ENCODE measurements around the gene FBXO2. TPM values are rescaled to one million over a fixed set of nuclear protein-coding genes. Genes with fewer than 3 reads are reported as not detected.

FBXO2 gene
- total RNA-seq, 1 donor from 2014 or later, result 1.4 TPM

- Mint-ChIP-seq H3K27ac (ENCODE audit: unreplicated experiment) (no peak overlapping the region), H3K4me1 (ENCODE audit: unreplicated experiment) (peaks cover 18% of the 10 kb centered on the region), H3K4me3 (ENCODE audit: unreplicated experiment) (no peak overlapping the region), H3K27me3 (ENCODE audit: unreplicated experiment) (peaks cover 6% of the 10 kb centered on the region), H3K36me3 (ENCODE audit: unreplicated experiment) (no peaks in the 10 kb centered on the region), H3K9me3 (ENCODE audit: unreplicated experiment) (no peaks in the 10 kb centered on the region)
- no peak for TF ChIP-seq CTCF (IDR thresholded peaks at IDR 0.05)
- no peak for DNase-seq (ENCODE audit: extremely low spot score, unreplicated experiment)
Observed at GRCh38 chr1:11652203-11652780, 1.9 kb downstream of the FBXO2 start.

GRCh38 chr1:11651017-11651416 is 3.2 kb downstream of the FBXO2 start:
- H3K4me1 Mint-ChIP-seq (ENCODE audit: unreplicated experiment), result peaks cover 18% of the 10 kb centered on the region
- TF ChIP-seq CTCF (IDR thresholded peaks at IDR 0.05), result no peak
- DNase-seq (ENCODE audit: extremely low spot score, unreplicated experiment), result no peak
- H3K36me3 Mint-ChIP-seq (ENCODE audit: unreplicated experiment), result no peaks in the 10 kb centered on the region
- peaks cover 6% of the 10 kb centered on the region for H3K27me3 Mint-ChIP-seq (ENCODE audit: unreplicated experiment)
- no peaks in the 10 kb centered on the region for H3K9me3 Mint-ChIP-seq (ENCODE audit: unreplicated experiment)
- peak overlapping the region; percentile 49 for H3K4me3 Mint-ChIP-seq (ENCODE audit: unreplicated experiment)
- no peak overlapping the region for H3K27ac Mint-ChIP-seq (ENCODE audit: unreplicated experiment)

- Mint-ChIP-seq H3K36me3 (ENCODE audit: unreplicated experiment) (no peaks in the 10 kb centered on the region), H3K27me3 (ENCODE audit: unreplicated experiment) (peaks cover 6% of the 10 kb centered on the region)
- peak; percentile 91 for DNase-seq (ENCODE audit: extremely low spot score, unreplicated experiment)
Observed at GRCh38 chr1:11650331-11650991, 3.8 kb downstream of the FBXO2 start.

GRCh38 chr1:11649624-11650330 is 4.5 kb downstream of the FBXO2 start:
- no peak overlapping the region for H3K4me3 Mint-ChIP-seq (ENCODE audit: unreplicated experiment)
- no peak for TF ChIP-seq CTCF (IDR thresholded peaks at IDR 0.05)
- no peak for DNase-seq (ENCODE audit: extremely low spot score, unreplicated experiment)
- H3K36me3 Mint-ChIP-seq (ENCODE audit: unreplicated experiment), result no peaks in the 10 kb centered on the region
- no peaks in the 10 kb centered on the region for H3K9me3 Mint-ChIP-seq (ENCODE audit: unreplicated experiment)
- H3K4me1 Mint-ChIP-seq (ENCODE audit: unreplicated experiment), result peaks cover 12% of the 10 kb centered on the region
- no peak overlapping the region for H3K27ac Mint-ChIP-seq (ENCODE audit: unreplicated experiment)
- peaks cover 6% of the 10 kb centered on the region for H3K27me3 Mint-ChIP-seq (ENCODE audit: unreplicated experiment)

More at GRCh38 chr1:11650331-11650991, 3.8 kb downstream of the FBXO2 start:
- H3K27ac Mint-ChIP-seq (ENCODE audit: unreplicated experiment), result no peak overlapping the region
- H3K9me3 Mint-ChIP-seq (ENCODE audit: unreplicated experiment), result no peaks in the 10 kb centered on the region
- peak overlapping the region; percentile 49 for H3K4me3 Mint-ChIP-seq (ENCODE audit: unreplicated experiment)
- peak; percentile 67 for TF ChIP-seq CTCF (IDR thresholded peaks at IDR 0.05)
- H3K4me1 Mint-ChIP-seq (ENCODE audit: unreplicated experiment), result peaks cover 15% of the 10 kb centered on the region

- Mint-ChIP-seq H3K27me3 (ENCODE audit: unreplicated experiment) (peaks cover 6% of the 10 kb centered on the region), H3K9me3 (ENCODE audit: unreplicated experiment) (no peaks in the 10 kb centered on the region), H3K27ac (ENCODE audit: unreplicated experiment) (no peak overlapping the region), H3K4me3 (ENCODE audit: unreplicated experiment) (no peak overlapping the region), H3K36me3 (ENCODE audit: unreplicated experiment) (no peaks in the 10 kb centered on the region), H3K4me1 (ENCODE audit: unreplicated experiment) (peaks cover 12% of the 10 kb centered on the region)
- no peak for TF ChIP-seq CTCF (IDR thresholded peaks at IDR 0.05)
- DNase-seq (ENCODE audit: extremely low spot score, unreplicated experiment), result no peak
Observed at GRCh38 chr1:11649237-11649623, 5.0 kb downstream of the FBXO2 start.
